ENCODE measurements around the gene GALNTL6.

DNA sequence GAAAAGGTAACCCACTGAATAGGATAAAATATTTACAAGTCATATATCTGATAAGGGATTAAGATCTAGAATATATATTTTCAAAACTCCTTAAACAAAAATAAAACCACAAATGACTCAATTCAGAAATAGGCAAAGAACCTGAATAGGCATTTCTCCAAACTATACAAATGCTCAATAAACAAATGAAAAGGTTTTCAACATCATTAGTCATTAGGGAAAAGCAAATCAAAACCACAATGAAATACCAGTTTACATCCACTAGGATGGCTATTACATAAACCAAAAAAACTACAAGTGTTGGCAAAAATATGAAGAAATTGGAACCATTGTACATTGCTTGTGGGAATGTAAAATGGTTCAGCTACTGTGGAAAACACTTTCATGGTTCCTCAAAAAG lies 1188.4 kb downstream of the GALNTL6 start:
- TF ChIP-seq, protein P1, sequence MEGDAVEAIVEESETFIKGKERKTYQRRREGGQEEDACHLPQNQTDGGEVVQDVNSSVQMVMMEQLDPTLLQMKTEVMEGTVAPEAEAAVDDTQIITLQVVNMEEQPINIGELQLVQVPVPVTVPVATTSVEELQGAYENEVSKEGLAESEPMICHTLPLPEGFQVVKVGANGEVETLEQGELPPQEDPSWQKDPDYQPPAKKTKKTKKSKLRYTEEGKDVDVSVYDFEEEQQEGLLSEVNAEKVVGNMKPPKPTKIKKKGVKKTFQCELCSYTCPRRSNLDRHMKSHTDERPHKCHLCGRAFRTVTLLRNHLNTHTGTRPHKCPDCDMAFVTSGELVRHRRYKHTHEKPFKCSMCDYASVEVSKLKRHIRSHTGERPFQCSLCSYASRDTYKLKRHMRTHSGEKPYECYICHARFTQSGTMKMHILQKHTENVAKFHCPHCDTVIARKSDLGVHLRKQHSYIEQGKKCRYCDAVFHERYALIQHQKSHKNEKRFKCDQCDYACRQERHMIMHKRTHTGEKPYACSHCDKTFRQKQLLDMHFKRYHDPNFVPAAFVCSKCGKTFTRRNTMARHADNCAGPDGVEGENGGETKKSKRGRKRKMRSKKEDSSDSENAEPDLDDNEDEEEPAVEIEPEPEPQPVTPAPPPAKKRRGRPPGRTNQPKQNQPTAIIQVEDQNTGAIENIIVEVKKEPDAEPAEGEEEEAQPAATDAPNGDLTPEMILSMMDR (conservative IDR thresholded peaks at IDR 0.05; ENCODE audit: low read depth in 2 of 2): no peak
- TF ChIP-seq POLR2AphosphoS5 (IDR thresholded peaks at IDR 0.05; ENCODE audit: low read depth) (no peak), STAT1 (IDR thresholded peaks at IDR 0.05; ENCODE audit: unreplicated experiment) (no peak), JUNB (IDR thresholded peaks at IDR 0.05; ENCODE audit: unreplicated experiment) (no peak)
